Ectodermal cell (in vitro differentiated cells): ENCODE data around the gene PDSS2.

Source experiments
- H3K27ac ChIP-seq: 2 replicates; pipeline ENCODE4 v1.7.0; 2013; ENCODE audit warnings: mild to moderate bottlenecking, low read depth, low read length; ENCODE audit not compliant: insufficient read depth, poor library complexity, severe bottlenecking
- H3K27me3 ChIP-seq: 2 replicates; pipeline ENCODE4 v1.7.0; 2013; ENCODE audit warnings: mild to moderate bottlenecking, low read length; ENCODE audit not compliant: insufficient read depth, control insufficient read depth, poor library complexity, severe bottlenecking
- H3K36me3 ChIP-seq: one replicate; pipeline ENCODE4 v1.7.0; 2013; ENCODE audit warnings: low read length; ENCODE audit not compliant: control insufficient read depth, insufficient read depth
- H3K4me1 ChIP-seq: one replicate; pipeline ENCODE4 v1.7.0; 2013; ENCODE audit warnings: low read length; ENCODE audit not compliant: control insufficient read depth, insufficient read depth
- H3K4me3 ChIP-seq: 2 replicates; pipeline ENCODE4 v1.7.0; 2013; ENCODE audit warnings: low read depth, low read length, control low read depth; ENCODE audit not compliant: insufficient read depth
- H3K9me3 ChIP-seq: 2 replicates; pipeline ENCODE4 v1.7.0; 2013; ENCODE audit warnings: mild to moderate bottlenecking, low read length, moderate library complexity; ENCODE audit not compliant: control insufficient read depth
- WGBS, 2 experiments: methylation state at CpG; one replicate each; pipeline ENCODE4 v1.1.7; 2013; ENCODE audit warnings: missing lambda C conversion rate in 2 of 2; 5-methylcytosine and 5-hydroxymethylcytosine counted together

The PDSS2 gene

DNA sequence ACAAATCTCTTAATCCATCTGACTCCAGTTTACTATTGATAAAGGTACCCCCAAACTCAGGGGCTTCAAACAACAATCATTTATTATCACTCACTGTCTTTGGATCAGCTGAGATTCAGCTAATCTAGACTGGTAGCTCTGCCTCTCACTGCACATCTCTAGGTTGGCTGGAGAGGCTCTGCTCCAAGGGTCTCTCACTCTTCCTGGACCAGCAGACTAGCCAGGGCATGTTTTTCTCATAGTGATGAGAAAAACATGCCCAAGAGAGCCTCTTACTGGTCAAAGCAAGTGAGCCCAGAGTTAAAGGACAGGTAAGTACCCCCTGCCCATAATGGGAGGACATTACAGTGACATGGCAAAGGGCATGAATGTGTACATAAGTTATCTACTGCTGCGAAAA lies 228.9 kb downstream of the PDSS2 start:
- no peak overlapping the region for H3K27ac ChIP-seq
- H3K9me3 ChIP-seq: no peaks in the 10 kb centered on the region
- 100% methylated on average over 1 of the region's 1 CpG for WGBS, 2 experiments
- no peaks in the 10 kb centered on the region for H3K4me1 ChIP-seq
- H3K4me3 ChIP-seq: no peak overlapping the region
- no peaks in the 10 kb centered on the region for H3K36me3 ChIP-seq
- no peaks in the 10 kb centered on the region for H3K27me3 ChIP-seq

DNA sequence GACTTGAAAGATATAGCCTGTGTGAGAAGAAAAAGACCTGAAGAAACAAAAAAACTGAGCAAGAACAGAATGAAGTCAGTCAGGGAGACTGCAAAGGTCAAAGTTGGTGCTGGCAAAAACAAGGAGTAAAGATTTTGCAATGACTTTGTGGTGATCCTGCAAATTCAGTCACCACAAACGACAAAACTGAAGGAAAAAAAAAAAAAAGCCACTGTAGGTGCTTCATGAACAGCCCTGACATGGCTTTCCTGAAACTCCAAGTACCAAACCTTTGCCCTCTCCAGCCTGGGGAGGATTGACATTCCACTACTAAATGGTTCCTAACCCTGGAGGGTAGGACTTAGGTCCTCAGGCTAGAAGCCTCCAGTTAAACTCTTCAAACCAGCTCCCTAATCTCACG lies 229.3 kb downstream of the PDSS2 start:
- WGBS, 2 experiments: 64 to 76% methylated on average over 2 of the region's 2 CpGs
- no peaks in the 10 kb centered on the region for H3K27me3 ChIP-seq
- H3K4me1 ChIP-seq: no peaks in the 10 kb centered on the region
- no peaks in the 10 kb centered on the region for H3K36me3 ChIP-seq
- no peaks in the 10 kb centered on the region for H3K9me3 ChIP-seq
- H3K4me3 ChIP-seq: no peak overlapping the region
- no peak overlapping the region for H3K27ac ChIP-seq

GRCh38 chr6:107228754-107229153 lies 230.6 kb downstream of the PDSS2 start:
- Histone ChIP-seq H3K27me3 (no peaks in the 10 kb centered on the region), H3K36me3 (no peaks in the 10 kb centered on the region), H3K4me1 (no peaks in the 10 kb centered on the region), H3K4me3 (no peak overlapping the region), H3K9me3 (no peaks in the 10 kb centered on the region), H3K27ac (no peak overlapping the region)
- WGBS, 2 experiments: 80% methylated on average over 1 of the region's 1 CpG; no CpG with 5 or more reads in 1 of the 2 experiments

DNA sequence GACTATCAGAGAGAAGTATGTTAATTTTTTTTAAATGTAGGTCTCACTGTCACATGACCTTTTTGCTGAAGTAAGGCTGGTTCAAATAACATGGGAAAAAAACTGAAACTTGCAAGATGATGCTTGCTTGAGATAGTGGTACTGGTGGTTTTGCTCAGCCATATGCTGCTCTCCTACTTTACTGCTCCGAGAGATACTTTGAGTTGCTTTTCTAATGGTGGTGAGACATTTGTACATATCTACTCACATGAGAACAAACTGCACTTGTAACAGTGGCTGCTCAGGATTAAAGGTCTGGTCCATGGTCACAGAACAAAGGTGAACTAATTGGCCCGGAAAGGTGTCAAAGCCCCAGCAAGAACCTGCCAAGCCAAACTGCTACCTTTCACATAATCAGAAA lies 237.8 kb downstream of the PDSS2 start:
- Histone ChIP-seq H3K27ac (no peak overlapping the region), H3K27me3 (no peaks in the 10 kb centered on the region), H3K9me3 (no peaks in the 10 kb centered on the region), H3K4me1 (no peaks in the 10 kb centered on the region), H3K4me3 (no peak overlapping the region), H3K36me3 (no peaks in the 10 kb centered on the region)
- WGBS, 2 experiments: 83 to 86% methylated on average over 2 of the region's 2 CpGs

GRCh38 chr6:107219851-107220250 lies 239.5 kb downstream of the PDSS2 start:
- Histone ChIP-seq H3K4me3 (no peak overlapping the region), H3K9me3 (no peaks in the 10 kb centered on the region), H3K27ac (no peak overlapping the region), H3K4me1 (no peaks in the 10 kb centered on the region), H3K36me3 (no peaks in the 10 kb centered on the region), H3K27me3 (no peaks in the 10 kb centered on the region)
- WGBS, 2 experiments: 96 to 97% methylated on average over 3 of the region's 4 CpGs

DNA sequence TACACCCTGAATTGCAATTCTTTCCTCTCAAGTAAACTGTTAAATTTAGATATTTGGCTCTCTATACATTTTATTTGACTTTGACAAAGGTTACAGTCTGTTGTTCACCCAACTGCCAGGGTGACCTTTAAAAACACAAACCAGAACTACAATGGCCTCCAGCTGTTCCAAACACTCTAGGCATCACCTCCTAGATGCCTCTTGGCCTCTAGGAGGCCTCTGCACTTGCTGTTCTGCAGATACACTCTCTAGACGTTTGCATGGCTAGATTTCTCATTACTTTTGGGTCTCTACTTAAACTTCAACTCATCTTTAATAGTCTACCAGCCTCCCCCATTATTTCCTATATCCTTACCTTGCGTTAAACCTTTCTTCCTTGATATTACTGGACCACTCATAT lies 241.2 kb downstream of the PDSS2 start:
- Histone ChIP-seq H3K9me3 (no peaks in the 10 kb centered on the region), H3K4me1 (no peaks in the 10 kb centered on the region), H3K36me3 (no peaks in the 10 kb centered on the region), H3K27me3 (no peaks in the 10 kb centered on the region), H3K4me3 (no peak overlapping the region), H3K27ac (no peak overlapping the region)
- 0 to 50% methylated on average over 1 to 2 of the region's 2 CpGs for WGBS, 2 experiments

- no peaks in the 10 kb centered on the region for H3K4me1 ChIP-seq
- H3K9me3 ChIP-seq: no peaks in the 10 kb centered on the region
- H3K27ac ChIP-seq: no peak overlapping the region
- no peaks in the 10 kb centered on the region for H3K27me3 ChIP-seq
- no peak overlapping the region for H3K4me3 ChIP-seq
- no peaks in the 10 kb centered on the region for H3K36me3 ChIP-seq
Observed at GRCh38 chr6:107217248-107217647, 242.1 kb downstream of the PDSS2 start.

DNA sequence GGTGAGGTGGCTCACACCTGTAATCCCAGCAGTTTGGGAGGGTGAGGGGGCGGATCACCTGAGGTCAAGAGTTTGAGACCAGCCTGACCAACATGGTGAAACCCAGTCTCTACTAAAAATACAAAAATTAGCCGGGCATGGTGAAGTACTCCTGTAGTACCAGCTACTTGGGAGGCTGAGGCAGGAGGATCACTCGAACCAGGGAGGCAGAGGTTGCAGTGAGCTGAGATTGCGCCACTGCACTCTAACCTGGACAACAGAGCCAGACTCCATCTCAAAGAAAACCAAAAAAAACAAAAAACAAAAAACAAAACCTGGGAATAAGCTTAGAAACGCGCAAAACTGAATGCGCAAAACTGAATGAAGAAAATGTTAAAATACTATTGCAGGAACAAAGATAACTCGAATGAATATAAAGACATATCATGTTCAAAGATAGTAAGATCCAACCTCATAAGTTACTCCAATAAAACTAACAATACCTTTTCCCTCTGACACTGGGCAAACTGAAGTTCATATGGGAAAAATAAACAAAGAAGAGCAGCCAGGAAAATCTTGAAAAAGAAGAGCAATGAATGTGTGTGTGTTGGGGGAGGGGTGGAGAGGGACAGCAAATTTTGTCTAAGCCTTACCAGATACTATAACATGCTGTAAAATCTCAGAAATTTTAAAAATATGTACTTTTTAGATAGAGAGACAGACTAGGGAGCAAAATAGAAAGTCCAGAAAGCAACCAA lies 243.0 kb downstream of the PDSS2 start:
- Histone ChIP-seq H3K27ac (no peak overlapping the region), H3K4me3 (no peak overlapping the region), H3K4me1 (no peaks in the 10 kb centered on the region), H3K27me3 (no peaks in the 10 kb centered on the region), H3K36me3 (no peaks in the 10 kb centered on the region), H3K9me3 (no peaks in the 10 kb centered on the region)
- WGBS, 2 experiments: 75 to 83% methylated on average over 7 to 8 of the region's 8 CpGs

- H3K4me1 ChIP-seq: no peaks in the 10 kb centered on the region
- 80 to 93% methylated on average over 1 of the region's 1 CpG for WGBS, 2 experiments
- no peak overlapping the region for H3K4me3 ChIP-seq
- no peaks in the 10 kb centered on the region for H3K9me3 ChIP-seq
- H3K36me3 ChIP-seq: no peaks in the 10 kb centered on the region
- no peaks in the 10 kb centered on the region for H3K27me3 ChIP-seq
- no peak overlapping the region for H3K27ac ChIP-seq
Observed at GRCh38 chr6:107215334-107215733, 244.0 kb downstream of the PDSS2 start.

GRCh38 chr6:107214655-107215054 lies 244.7 kb downstream of the PDSS2 start:
- peaks cover under 1% of the 10 kb centered on the region for H3K4me1 ChIP-seq
- H3K9me3 ChIP-seq: no peaks in the 10 kb centered on the region
- H3K36me3 ChIP-seq: no peaks in the 10 kb centered on the region
- H3K27ac ChIP-seq: no peak overlapping the region
- no peaks in the 10 kb centered on the region for H3K27me3 ChIP-seq
- H3K4me3 ChIP-seq: no peak overlapping the region
